ENCODE measurements around the gene MRPS12. TPM values are rescaled to one million over a fixed set of nuclear protein-coding genes. Genes with fewer than 3 reads are reported as not detected.

The MRPS12 gene
- total and polyA plus RNA-seq, 9 of the 15 experiments (the other 6 are each of a cell fraction or from before 2014, with no cell fraction given): 8.1 to 174 (median 52.0) TPM

GRCh38 chr19:38975214-38975860 lies 44.6 kb downstream of the MRPS12 start, which contains the start of gene FBXO17 (continued):
- TF ChIP-seq, protein P1, sequence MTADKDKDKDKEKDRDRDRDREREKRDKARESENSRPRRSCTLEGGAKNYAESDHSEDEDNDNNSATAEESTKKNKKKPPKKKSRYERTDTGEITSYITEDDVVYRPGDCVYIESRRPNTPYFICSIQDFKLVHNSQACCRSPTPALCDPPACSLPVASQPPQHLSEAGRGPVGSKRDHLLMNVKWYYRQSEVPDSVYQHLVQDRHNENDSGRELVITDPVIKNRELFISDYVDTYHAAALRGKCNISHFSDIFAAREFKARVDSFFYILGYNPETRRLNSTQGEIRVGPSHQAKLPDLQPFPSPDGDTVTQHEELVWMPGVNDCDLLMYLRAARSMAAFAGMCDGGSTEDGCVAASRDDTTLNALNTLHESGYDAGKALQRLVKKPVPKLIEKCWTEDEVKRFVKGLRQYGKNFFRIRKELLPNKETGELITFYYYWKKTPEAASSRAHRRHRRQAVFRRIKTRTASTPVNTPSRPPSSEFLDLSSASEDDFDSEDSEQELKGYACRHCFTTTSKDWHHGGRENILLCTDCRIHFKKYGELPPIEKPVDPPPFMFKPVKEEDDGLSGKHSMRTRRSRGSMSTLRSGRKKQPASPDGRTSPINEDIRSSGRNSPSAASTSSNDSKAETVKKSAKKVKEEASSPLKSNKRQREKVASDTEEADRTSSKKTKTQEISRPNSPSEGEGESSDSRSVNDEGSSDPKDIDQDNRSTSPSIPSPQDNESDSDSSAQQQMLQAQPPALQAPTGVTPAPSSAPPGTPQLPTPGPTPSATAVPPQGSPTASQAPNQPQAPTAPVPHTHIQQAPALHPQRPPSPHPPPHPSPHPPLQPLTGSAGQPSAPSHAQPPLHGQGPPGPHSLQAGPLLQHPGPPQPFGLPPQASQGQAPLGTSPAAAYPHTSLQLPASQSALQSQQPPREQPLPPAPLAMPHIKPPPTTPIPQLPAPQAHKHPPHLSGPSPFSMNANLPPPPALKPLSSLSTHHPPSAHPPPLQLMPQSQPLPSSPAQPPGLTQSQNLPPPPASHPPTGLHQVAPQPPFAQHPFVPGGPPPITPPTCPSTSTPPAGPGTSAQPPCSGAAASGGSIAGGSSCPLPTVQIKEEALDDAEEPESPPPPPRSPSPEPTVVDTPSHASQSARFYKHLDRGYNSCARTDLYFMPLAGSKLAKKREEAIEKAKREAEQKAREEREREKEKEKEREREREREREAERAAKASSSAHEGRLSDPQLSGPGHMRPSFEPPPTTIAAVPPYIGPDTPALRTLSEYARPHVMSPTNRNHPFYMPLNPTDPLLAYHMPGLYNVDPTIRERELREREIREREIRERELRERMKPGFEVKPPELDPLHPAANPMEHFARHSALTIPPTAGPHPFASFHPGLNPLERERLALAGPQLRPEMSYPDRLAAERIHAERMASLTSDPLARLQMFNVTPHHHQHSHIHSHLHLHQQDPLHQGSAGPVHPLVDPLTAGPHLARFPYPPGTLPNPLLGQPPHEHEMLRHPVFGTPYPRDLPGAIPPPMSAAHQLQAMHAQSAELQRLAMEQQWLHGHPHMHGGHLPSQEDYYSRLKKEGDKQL (CRISPR knock-in tag; IDR thresholded peaks at IDR 0.05; ENCODE audit: borderline replicate concordance): no peak
- TF ChIP-seq GTF2A2 (tag; IDR thresholded peaks at IDR 0.05): no peak
- no peak for TF ChIP-seq FUS (optimal IDR thresholded peaks at IDR 0.05; ENCODE audit: low read depth, low read length)
- TF ChIP-seq MTA3 (IDR thresholded peaks at IDR 0.05; ENCODE audit: borderline replicate concordance): no peak; the same call in 1 of the 2 replicates
- TF ChIP-seq CTCFL (IDR thresholded peaks at IDR 0.05; ENCODE audit: borderline replicate concordance, insufficient read depth, low read depth, low read length, poor library complexity, severe bottlenecking): no peak
- no peak for TF ChIP-seq PTTG1 (tag; IDR thresholded peaks at IDR 0.05; ENCODE audit: low read depth)
- no peak for TF ChIP-seq ZNF41 (CRISPR knock-in tag; conservative IDR thresholded peaks at IDR 0.05)
- TF ChIP-seq XRCC4 (IDR thresholded peaks at IDR 0.05; ENCODE audit: extremely low read depth, insufficient read depth, insufficient read length): no peak
- peak; percentile 88; the same call in 1 of the 2 replicates for TF ChIP-seq NKRF (IDR thresholded peaks at IDR 0.05; ENCODE audit: borderline replicate concordance)
- no peak for TF ChIP-seq CUX1 (CRISPR knock-in tag; IDR thresholded peaks at IDR 0.05)
